H1 (cell line): ENCODE measurements around the gene NUBPL. TPM values are rescaled to one million over a fixed set of nuclear protein-coding genes. Genes with fewer than 3 reads are reported as not detected.

Experiments used
- CTCF ChIA-PET: fragments of 300-600 bp; sonication (Branson Sonifier 250); formaldehyde crosslinking; loops from one replicate; lab custom pipeline; 2021; ENCODE audit not compliant: partially characterized antibody; lab: Charles Lee
- POLR2A ChIA-PET: fragments of 300-600 bp; sonication (Branson Sonifier 250); formaldehyde crosslinking; loops from one replicate; lab custom pipeline; 2021; ENCODE audit warnings: inconsistent platforms; ENCODE audit not compliant: partially characterized antibody; lab: Charles Lee
- DNase-seq, 2 experiments: peaks; one replicate each; pipeline versions ENCODE4 v3.0.0 to v3.0.0-alpha.2; 2010 to 2022; ENCODE audit warnings: low spot score in 2 of 2, low read depth in 1 of 2, mixed read lengths in 1 of 2
- FAIRE-seq: peaks from 2 replicates; lab custom pipeline; 2011; peaks lifted over from hg19 to GRCh38; lab: Jason Lieb, UNC
- H2AFZ ChIP-seq: 2 replicates; pipeline ENCODE4 v1.8.1; 2012; ENCODE audit warnings: low read length, inconsistent platforms
- H2AK5ac ChIP-seq: 2 replicates; pipeline ENCODE4 v1.6.1; 2013; ENCODE audit warnings: low read depth, low read length
- H2BK120ac ChIP-seq: replicated peaks from 2 replicates; pipeline ENCODE3; 2013; ENCODE audit warnings: low read depth, low read length, inconsistent platforms
- H2BK12ac ChIP-seq: 2 replicates; pipeline ENCODE4 v1.6.1; 2013; ENCODE audit warnings: low read depth, low read length
- H2BK15ac ChIP-seq: 2 replicates; pipeline ENCODE4 v1.6.1; 2013; ENCODE audit warnings: low read length
- H2BK20ac ChIP-seq: 2 replicates; pipeline ENCODE4 v1.6.1; 2013; ENCODE audit warnings: low read length
- H2BK5ac ChIP-seq: 2 replicates; pipeline ENCODE4 v1.6.1; 2013; ENCODE audit warnings: low read depth, low read length
- H3K14ac ChIP-seq: 2 replicates; pipeline ENCODE4 v1.6.1; 2013; ENCODE audit warnings: inconsistent platforms; ENCODE audit not compliant: insufficient read length
- H3K18ac ChIP-seq: 2 replicates; pipeline ENCODE4 v1.6.1; 2013; ENCODE audit warnings: low read length; ENCODE audit errors: extremely low read depth
- H3K23ac ChIP-seq: 2 replicates; pipeline ENCODE4 v1.6.1; 2013; ENCODE audit warnings: inconsistent platforms; ENCODE audit not compliant: insufficient read length
- H3K23me2 ChIP-seq: 2 replicates; pipeline ENCODE4 v1.6.1; 2013; ENCODE audit warnings: low read depth, low read length
- H3K27ac ChIP-seq: 2 replicates; pipeline ENCODE4 v1.6.1; 2011; ENCODE audit warnings: low read depth, low read length, inconsistent platforms
- H3K27me3 ChIP-seq, 4 experiments: replicated peaks in 1 of 4; 1 replicate in 1 of 4; 2 replicates in 3 of 4; pipeline versions ENCODE4 v1.6.1 to v1.8.1; 2011 to 2013; ENCODE audit warnings: low read length in 3 of 4, mild to moderate bottlenecking in 3 of 4, inconsistent platforms in 2 of 4, mixed read lengths in 2 of 4, moderate library complexity in 1 of 4; ENCODE audit not compliant: control insufficient read depth in 3 of 4, insufficient read depth in 3 of 4; ENCODE audit errors: extremely low read depth in 1 of 4
- H3K36me3 ChIP-seq, 4 experiments: 2 replicates each; pipeline versions ENCODE4 v1.6.1 to v1.8.1; 2011 to 2013; ENCODE audit warnings: mild to moderate bottlenecking in 4 of 4, low read length in 3 of 4, moderate library complexity in 2 of 4, control low read depth in 1 of 4, inconsistent platforms in 1 of 4; ENCODE audit not compliant: insufficient read depth in 4 of 4, control insufficient read depth in 2 of 4
- H3K4ac ChIP-seq: replicated peaks from 2 replicates; pipeline ENCODE3; 2013; ENCODE audit warnings: low read length, low read depth, mixed read lengths, inconsistent platforms; ENCODE audit not compliant: insufficient read length
- H3K4me1 ChIP-seq, 4 experiments: replicated peaks in 1 of 4; 1 replicate in 1 of 4; 2 replicates in 3 of 4; pipeline versions ENCODE4 v1.6.1 to v1.8.1; 2011 to 2013; ENCODE audit warnings: low read length in 3 of 4, inconsistent platforms in 2 of 4, mixed read lengths in 1 of 4; ENCODE audit not compliant: insufficient read depth in 4 of 4, control insufficient read depth in 3 of 4
- H3K4me2 ChIP-seq, 2 experiments: 2 replicates each; pipeline versions ENCODE4 v1.6.1 to v1.8.1; 2011 to 2013; ENCODE audit warnings: low read depth in 2 of 2, low read length in 2 of 2, control low read depth in 1 of 2, inconsistent platforms in 1 of 2, mild to moderate bottlenecking in 1 of 2; ENCODE audit not compliant: insufficient read depth in 1 of 2
- H3K4me3 ChIP-seq, 4 experiments: fragments of 200-600, 300-600 bp in 1 of 4; sonication (generic), shearing (Covaris generic), sonication (Bioruptor Twin) in 1 of 4; 2 replicates each; pipeline versions ENCODE4 v1.5.1 to v1.8.1; 2011 to 2016; ENCODE audit warnings: low read length in 4 of 4, low read depth in 3 of 4, control low read depth in 2 of 4, inconsistent platforms in 2 of 4, mild to moderate bottlenecking in 2 of 4, mixed read lengths in 1 of 4, moderate library complexity in 1 of 4; ENCODE audit not compliant: insufficient read depth in 2 of 4; ENCODE audit errors: extremely low read depth in 1 of 4
- H3K56ac ChIP-seq: replicated peaks from 2 replicates; pipeline ENCODE3; 2013; ENCODE audit warnings: low read depth, mild to moderate bottlenecking, mixed read lengths, low read length, inconsistent platforms; ENCODE audit not compliant: insufficient read length
- H3K79me1 ChIP-seq: 2 replicates; pipeline ENCODE4 v1.6.1; 2013; ENCODE audit warnings: low read depth, low read length, control low read depth
- H3K79me2 ChIP-seq, 2 experiments: 2 replicates each; pipeline versions ENCODE4 v1.6.1 to v1.8.1; 2012 to 2013; ENCODE audit warnings: low read length in 2 of 2, mild to moderate bottlenecking in 2 of 2, inconsistent platforms in 1 of 2; ENCODE audit not compliant: insufficient read depth in 2 of 2, control insufficient read depth in 1 of 2
- H3K9ac ChIP-seq, 4 experiments: replicated peaks in 1 of 4; 1 replicate in 1 of 4; 2 replicates in 3 of 4; pipeline versions ENCODE4 v1.6.1 to v1.8.1; 2011 to 2013; ENCODE audit warnings: low read depth in 3 of 4, low read length in 3 of 4, control low read depth in 2 of 4, mild to moderate bottlenecking in 2 of 4, moderate library complexity in 2 of 4, inconsistent platforms in 1 of 4; ENCODE audit errors: extremely low read depth in 1 of 4
- H3K9me3 ChIP-seq, 2 experiments: 2 replicates each; pipeline versions ENCODE4 v1.6.1 to v1.8.1; 2012 to 2013; ENCODE audit warnings: mild to moderate bottlenecking in 2 of 2, moderate library complexity in 2 of 2, control low read depth in 1 of 2, inconsistent platforms in 1 of 2, low read depth in 1 of 2, low read length in 1 of 2, mixed read lengths in 1 of 2; ENCODE audit not compliant: insufficient read depth in 2 of 2
- H4K20me1 ChIP-seq, 2 experiments: replicated peaks in 1 of 2; 2 replicates each; pipeline versions ENCODE3 to v1.8.1; 2011 to 2013; ENCODE audit warnings: inconsistent platforms in 2 of 2, low read length in 2 of 2, mild to moderate bottlenecking in 1 of 2; ENCODE audit not compliant: insufficient read depth in 2 of 2, control insufficient read depth in 1 of 2
- H4K5ac ChIP-seq: 2 replicates; pipeline ENCODE4 v1.6.1; 2013; ENCODE audit warnings: low read length, low read depth, mixed read lengths, inconsistent platforms; ENCODE audit not compliant: insufficient read length
- H4K8ac ChIP-seq: 2 replicates; pipeline ENCODE4 v1.8.0; 2013; ENCODE audit warnings: mild to moderate bottlenecking, moderate library complexity, low read length, inconsistent platforms; ENCODE audit not compliant: insufficient read depth; ENCODE audit errors: extremely low read depth
- H4K91ac ChIP-seq: replicated peaks from 2 replicates; pipeline ENCODE3; 2013; ENCODE audit warnings: low read length, mixed read lengths, inconsistent platforms; ENCODE audit not compliant: insufficient read length
- TAF1 ChIP-seq: IDR thresholded peaks from 2 replicates; pipeline ENCODE4 v1.6.1; 2011; ENCODE audit warnings: mild to moderate bottlenecking, low read depth, low read length
- WGBS, 2 experiments: shearing (Covaris generic) in 1 of 2; methylation state at CpG; one replicate each; pipeline versions ENCODE4 v1.1.6 to v1.1.7; 2013 to 2015; ENCODE audit warnings: low lambda C conversion rate in 2 of 2, mixed read lengths in 2 of 2, inconsistent platforms in 1 of 2, low coverage in 1 of 2, missing lambda C conversion rate in 1 of 2; ENCODE audit not compliant: insufficient replicate concordance in 2 of 2, insufficient coverage in 1 of 2, insufficient read length in 1 of 2; ENCODE audit errors: extremely low coverage in 1 of 2, missing lambda C conversion rate in 1 of 2; 5-methylcytosine and 5-hydroxymethylcytosine counted together
- polyA plus RNA-seq, 7 experiments: library from polyadenylated mRNA; depleted of rRNA in 3 of 7; stranded (reverse) in 5 of 7; unstranded in 2 of 7; fragments of >200 nt in 5 of 7; fragments of 200-250 nt in 2 of 7; gene quantifications; 1 replicate in 5 of 7; 2 replicates in 1 of 7; 4 replicates in 1 of 7; pipeline versions ENCODE4 v1.2.1 to v1.2.3, GENCODE V29; 2011 to 2013; ENCODE audit warnings: missing spikeins in 2 of 7, mixed read lengths in 2 of 7
- total RNA-seq: library from RNA; stranded (reverse); fragmentation: NEBNext Ultra II Directional; extraction: Animal tissue kit (Norgen Biotek cat#: 25700); gene quantifications from 2 replicates; pipeline ENCODE4 v1.2.1, GENCODE V29; 2021

The NUBPL gene
- total and polyA plus RNA-seq, 2 of the 8 experiments (the other 6 are each of a cell fraction or from before 2014, with no cell fraction given): 1.6 to 6.8 TPM

DNA sequence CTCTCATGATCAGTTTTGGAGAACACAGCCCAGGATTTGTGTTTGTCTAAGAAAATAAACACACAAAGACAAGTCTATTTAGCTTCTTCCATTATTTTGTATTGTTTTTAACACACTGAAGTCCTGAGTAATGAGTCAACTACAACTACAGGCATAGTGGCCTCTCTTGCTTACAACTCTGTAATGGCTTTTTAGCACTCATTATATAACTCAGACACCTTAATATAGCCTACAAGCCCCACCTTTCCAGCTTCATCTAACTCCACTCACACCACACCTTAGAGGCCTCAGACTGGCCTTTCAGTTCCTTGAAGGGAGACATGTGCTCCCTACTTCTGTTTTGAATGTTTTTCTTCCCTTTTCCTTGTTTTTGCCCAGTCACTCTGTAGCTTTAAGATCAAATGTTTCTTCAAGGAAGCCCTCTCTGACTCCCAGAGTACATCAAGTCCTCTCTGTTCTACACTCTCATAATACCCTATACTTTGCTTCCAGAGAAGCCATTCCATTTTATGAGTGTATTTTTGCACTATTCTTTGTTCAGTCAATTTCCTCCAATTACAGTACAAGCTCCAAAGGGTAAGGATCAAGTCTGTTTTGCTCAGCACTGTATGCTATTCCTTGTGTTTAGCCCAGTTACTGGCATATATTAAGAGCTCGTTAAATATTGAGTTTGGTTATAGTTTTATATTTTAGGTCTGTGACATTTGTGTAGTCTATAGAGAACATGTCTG lies 282.3 kb downstream of the NUBPL start:
- ChIA-PET CTCF (interaction anchor here (1.1 to 1.6 kb wide), 3 partner anchors 10 to 301 kb away, joined by 3 to 4 read pairs (median 3); no protein-coding TSS in a partner anchor), POLR2A (no interaction called here)
- H3K79me2 ChIP-seq: no peaks in the 10 kb centered on the region
- H4K20me1 ChIP-seq: no peaks in the 10 kb centered on the region
- FAIRE-seq (no peak), DNase-seq (no peak)
- H2AK5ac ChIP-seq: no peak overlapping the region
- no peaks in the 10 kb centered on the region for H3K4me1 ChIP-seq
- H3K9me3 ChIP-seq: no peaks in the 10 kb centered on the region
- no peak overlapping the region for H3K4ac ChIP-seq
- TF ChIP-seq TAF1: no peak
- no peak overlapping the region for H4K8ac ChIP-seq
- no peaks in the 10 kb centered on the region for H3K36me3 ChIP-seq
- no peak overlapping the region for H2BK5ac ChIP-seq
- H4K5ac ChIP-seq: no peak overlapping the region
- H2BK12ac ChIP-seq: no peak overlapping the region
- no peak overlapping the region for H2BK120ac ChIP-seq
- H3K14ac ChIP-seq: no peak overlapping the region
- H3K9ac ChIP-seq: no peak overlapping the region
- no peaks in the 10 kb centered on the region for H3K79me1 ChIP-seq
- no peak overlapping the region for H3K23ac ChIP-seq
- no peak overlapping the region for H3K4me2 ChIP-seq
- H4K91ac ChIP-seq: no peak overlapping the region
- H3K27ac ChIP-seq: no peak overlapping the region
- H2AFZ ChIP-seq: no peak overlapping the region
- H2BK20ac ChIP-seq: no peak overlapping the region
- no peak overlapping the region for H3K4me3 ChIP-seq
- no peaks in the 10 kb centered on the region for H3K23me2 ChIP-seq
- no peaks in the 10 kb centered on the region for H3K27me3 ChIP-seq
- 85% methylated on average over 1 of the region's 1 CpG; no CpG with 5 or more reads in 1 of the 2 experiments for WGBS, 2 experiments
- H2BK15ac ChIP-seq: no peak overlapping the region
- H3K18ac ChIP-seq: no peak overlapping the region
- H3K56ac ChIP-seq: no peak overlapping the region
